IMR-90 (cell line): ENCODE results near the gene ABHD17A. TPM values are rescaled to one million over a fixed set of nuclear protein-coding genes. Genes with fewer than 3 reads are reported as not detected.
A peak's percentile ranks its signal among the peaks of the same experiment; 100 is the strongest.

Source experiments
- ATAC-seq: fragments of 200-7000 bp; cut with Tn5 transposase; 2 replicates; pipeline ENCODE4 v1.9.1; 2020; ENCODE audit warnings: low read depth, mild to moderate bottlenecking, moderate library complexity
- BruUV-seq: library from RNA; stranded (reverse); fragments of 400-500 nt; replicated peaks from 2 replicates; lab custom pipeline; 2021; lab: Mats Ljungman, UMichigan
- CTCF ChIA-PET: fragments of 300-600 bp; formaldehyde crosslinking; extraction: SDS; loops from one replicate; lab custom pipeline; 2021; ENCODE audit warnings: antibody characterized with exemption; lab: Yijun Ruan, JAX
- POLR2A ChIA-PET: fragments of 300-600 bp; sonication (Branson Sonifier 250); formaldehyde crosslinking; loops from one replicate; lab custom pipeline; 2022; ENCODE audit warnings: antibody characterized with exemption; ENCODE audit not compliant: unreplicated experiment; lab: Charles Lee
- DNase-seq: peaks from one replicate; pipeline ENCODE4 v3.0.0; 2013
- H2AFZ ChIP-seq: replicated peaks from 2 replicates; pipeline ENCODE3; 2013; ENCODE audit warnings: low read length, mild to moderate bottlenecking; ENCODE audit not compliant: poor library complexity
- H2AK5ac ChIP-seq: 2 replicates; pipeline ENCODE4 v1.6.1; 2013; ENCODE audit warnings: low read depth, low read length, inconsistent platforms
- H2AK9ac ChIP-seq: replicated peaks from 2 replicates; pipeline ENCODE3; 2013; ENCODE audit warnings: mild to moderate bottlenecking, low read depth, low read length, moderate library complexity; ENCODE audit not compliant: poor library complexity
- H2BK120ac ChIP-seq: 2 replicates; pipeline ENCODE4 v1.6.1; 2013; ENCODE audit warnings: low read depth, low read length, inconsistent platforms
- H2BK15ac ChIP-seq: 3 replicates; pipeline ENCODE4 v1.6.1; 2013; ENCODE audit warnings: low read depth, low read length, inconsistent platforms
- H2BK20ac ChIP-seq: 2 replicates; pipeline ENCODE4 v1.6.1; 2013; ENCODE audit warnings: low read depth, mild to moderate bottlenecking, inconsistent platforms, low read length, moderate library complexity
- H2BK5ac ChIP-seq: 2 replicates; pipeline ENCODE4 v1.6.1; 2013; ENCODE audit warnings: mild to moderate bottlenecking, low read depth, low read length, inconsistent platforms; ENCODE audit not compliant: poor library complexity, severe bottlenecking
- H3K14ac ChIP-seq: replicated peaks from 2 replicates; pipeline ENCODE4 v1.6.1; 2013; ENCODE audit warnings: low read depth, low read length, inconsistent platforms
- H3K18ac ChIP-seq: 2 replicates; pipeline ENCODE4 v1.6.1; 2013; ENCODE audit warnings: low read depth, low read length, control low read depth
- H3K23ac ChIP-seq: 2 replicates; pipeline ENCODE4 v1.6.1; 2013; ENCODE audit warnings: low read depth, low read length, inconsistent platforms
- H3K27ac ChIP-seq: 2 replicates; pipeline ENCODE4 v1.5.1; 2013; ENCODE audit warnings: mild to moderate bottlenecking, control low read depth, low read length; ENCODE audit not compliant: insufficient read depth
- H3K27me3 ChIP-seq: 2 replicates; pipeline ENCODE4 v1.6.1; 2013; ENCODE audit warnings: low read length; ENCODE audit not compliant: control insufficient read depth, insufficient read depth
- H3K36me3 ChIP-seq: 2 replicates; pipeline ENCODE4 v1.6.1; 2013; ENCODE audit warnings: low read length, mixed read lengths; ENCODE audit not compliant: control insufficient read depth, insufficient read depth
- H3K4ac ChIP-seq: 2 replicates; pipeline ENCODE4 v1.6.1; 2013; ENCODE audit warnings: low read depth, low read length, inconsistent platforms
- H3K4me1 ChIP-seq: 2 replicates; pipeline ENCODE4 v1.6.1; 2013; ENCODE audit warnings: low read length, mixed read lengths; ENCODE audit not compliant: control insufficient read depth, insufficient read depth
- H3K4me2 ChIP-seq: 2 replicates; pipeline ENCODE4 v1.6.1; 2013; ENCODE audit warnings: low read depth, mild to moderate bottlenecking, control low read depth, low read length, moderate library complexity
- H3K4me3 ChIP-seq: 2 replicates; pipeline ENCODE4 v1.5.1; 2013; ENCODE audit warnings: low read depth, mild to moderate bottlenecking, control low read depth, low read length, moderate library complexity; ENCODE audit not compliant: insufficient read depth
- H3K56ac ChIP-seq: 2 replicates; pipeline ENCODE4 v1.6.1; 2013; ENCODE audit warnings: low read length, inconsistent platforms; ENCODE audit not compliant: insufficient read depth; ENCODE audit errors: extremely low read depth
- H3K79me1 ChIP-seq, 2 experiments: 2 replicates each; pipeline ENCODE4 v1.6.1; 2013; ENCODE audit warnings: low read length in 2 of 2, inconsistent platforms in 1 of 2, low read depth in 1 of 2
- H3K9ac ChIP-seq: 2 replicates; pipeline ENCODE4 v1.6.1; 2013; ENCODE audit warnings: low read depth, low read length, control low read depth
- H3K9me1 ChIP-seq: 2 replicates; pipeline ENCODE4 v1.6.1; 2013; ENCODE audit warnings: low read length, inconsistent platforms; ENCODE audit not compliant: insufficient read depth
- H3K9me3 ChIP-seq: 2 replicates; pipeline ENCODE4 v1.6.1; 2013; ENCODE audit warnings: low read length; ENCODE audit not compliant: control insufficient read depth, insufficient read depth
- H4K20me1 ChIP-seq: 2 replicates; pipeline ENCODE4 v1.6.1; 2013; ENCODE audit warnings: low read length, inconsistent platforms; ENCODE audit not compliant: insufficient read depth
- H4K5ac ChIP-seq: 2 replicates; pipeline ENCODE4 v1.6.1; 2013; ENCODE audit warnings: mild to moderate bottlenecking, low read depth, low read length, control low read depth
- H4K8ac ChIP-seq, 2 experiments: 2 replicates each; pipeline ENCODE4 v1.6.1; 2013; ENCODE audit warnings: low read depth in 2 of 2, low read length in 2 of 2, control low read depth in 1 of 2, inconsistent platforms in 1 of 2
- H4K91ac ChIP-seq: 2 replicates; pipeline ENCODE4 v1.6.1; 2013; ENCODE audit warnings: low read depth, low read length, inconsistent platforms; ENCODE audit not compliant: insufficient read depth
- BHLHE40 ChIP-seq: fragments of 150-350 bp; IDR thresholded peaks from 2 replicates; pipeline ENCODE4 v1.6.1; 2016; ENCODE audit warnings: mild to moderate bottlenecking, low read depth, low read length
- CTCF ChIP-seq: conservative IDR thresholded peaks from 2 replicates; pipeline ENCODE4 v1.5.1; 2012; ENCODE audit warnings: mild to moderate bottlenecking, low read depth, low read length, improper control_type of control experiment
- FOS ChIP-seq: fragments of 150-350 bp; IDR thresholded peaks from 2 replicates; pipeline ENCODE4 v1.6.1; 2016; ENCODE audit warnings: low read depth, low read length
- WGBS, 2 experiments: methylation state at CpG; one replicate each; pipeline versions ENCODE4 v1.1.5 to v1.1.7; 2013; ENCODE audit warnings: missing lambda C conversion rate in 2 of 2; ENCODE audit not compliant: insufficient read length in 1 of 2; ENCODE audit errors: extremely low coverage in 2 of 2; 5-methylcytosine and 5-hydroxymethylcytosine counted together
- dilution Hi-C: fragments of 300-500 bp; cut with HindIII; formaldehyde crosslinking; loops from one replicate; pipeline ENCODE4 v1.14.3; 2018; ENCODE audit warnings: low sequenced_read_pairs; ENCODE audit not compliant: unreplicated experiment
- in situ Hi-C: fragments of 300-500 bp; cut with MboI; formaldehyde crosslinking; loops from 3 replicates; pipeline ENCODE4 v1.14.3; 2019; ENCODE audit warnings: low sequenced_read_pairs, inconsistent platforms, mixed read lengths
- intact Hi-C: fragments of 100-400 bp; cut with micrococcal nuclease; formaldehyde crosslinking; loops from 2 replicates; pipeline ENCODE4 v1.10.0; 2022
- polyA plus RNA-seq, 3 experiments: library from polyadenylated mRNA; depleted of rRNA; stranded (reverse); fragments of >200 nt; gene quantifications; 2 replicates each; pipeline ENCODE4 v1.2.3, GENCODE V29; 2012; ENCODE audit warnings: low replicate concordance in 1 of 3
- total RNA-seq: library from RNA; depleted of rRNA; stranded (reverse); fragments of >200 nt; gene quantifications from 2 replicates; pipeline ENCODE4 v1.2.3, GENCODE V29; 2012

The ABHD17A gene
- total and polyA plus RNA-seq, 2 of the 4 experiments (the other 2 are of a cell fraction) = 37.8 to 76.2 TPM

- no peak overlapping the region for H3K18ac ChIP-seq
- POLR2A ChIA-PET = no interaction called here
- CTCF ChIA-PET = no interaction called here
- no peaks in the 10 kb centered on the region for H3K27me3 ChIP-seq
- no peak overlapping the region for H2BK20ac ChIP-seq
- peaks cover 68% of the 10 kb centered on the region for H4K20me1 ChIP-seq
- H3K4me2 ChIP-seq = peak overlapping the region; percentile 98
- H3K4me3 ChIP-seq = peak overlapping the region; percentile 100
- H2AFZ ChIP-seq = no peak overlapping the region
- no peak overlapping the region for H3K56ac ChIP-seq
- intact Hi-C loops (no loop called here), in situ Hi-C loops (no loop called here), dilution Hi-C loops (no loop called here)
- H3K23ac ChIP-seq = no peak overlapping the region; the same call in 1 of the 2 replicates
- no peak overlapping the region for H4K5ac ChIP-seq
- TF ChIP-seq BHLHE40 (no peak), FOS (no peak), CTCF (no peak)
- DNase-seq = no peak
- H3K27ac ChIP-seq = no peak overlapping the region
- peaks cover 3% of the 10 kb centered on the region; the same call in 1 of the 2 replicates for H3K36me3 ChIP-seq
- no peak for ATAC-seq
- H4K91ac ChIP-seq = no peak overlapping the region
- H3K9me3 ChIP-seq = no peaks in the 10 kb centered on the region
- H2AK5ac ChIP-seq = no peak overlapping the region
- peaks cover 8 to 72% of the 10 kb centered on the region in 2 experiments; a peak in 3 of 4 replicates for H3K79me1 ChIP-seq
- H2AK9ac ChIP-seq = no peak overlapping the region
- no peak overlapping the region for H2BK120ac ChIP-seq
- H4K8ac ChIP-seq = no peak overlapping the region
- WGBS, 2 experiments = 81% methylated on average over 12 of the region's 29 CpGs; no CpG with 5 or more reads in 1 of the 2 experiments
- H3K4me1 ChIP-seq = peaks cover 10% of the 10 kb centered on the region
- no TSS peak for BruUV-seq
- no peak overlapping the region for H2BK5ac ChIP-seq
- H2BK15ac ChIP-seq = no peak overlapping the region
- no peak overlapping the region for H3K14ac ChIP-seq
- no peak overlapping the region for H3K4ac ChIP-seq
- peak overlapping the region; percentile 19; the same call in 1 of the 2 replicates for H3K9ac ChIP-seq
- H3K9me1 ChIP-seq = no peaks in the 10 kb centered on the region
Measured at GRCh38 chr19:1846517-1847204, 38.6 kb downstream of the ABHD17A start.
